Right ventricle myocardium superior (tissue), 1 donor: ENCODE results near the gene PPARD. TPM values are rescaled to one million over a fixed set of nuclear protein-coding genes. Genes with fewer than 3 reads are reported as not detected.
"Not testable (repeated sequence)": the region's sequence is repeated elsewhere in the genome, so short reads cannot be mapped to it uniquely, and the experiment has no call there.

Source experiments
- ATAC-seq: fragments of 200-7000 bp; cut with Tn5 transposase; one replicate; pipeline ENCODE4 v1.9.1; 2020; ENCODE audit warnings: mild to moderate bottlenecking; ENCODE audit not compliant: poor library complexity
- DNase-seq: peaks from one replicate; pipeline ENCODE4 v3.0.0-alpha.2; 2020
- intact Hi-C: fragments of 100-400 bp; cut with DNase I; formaldehyde crosslinking; loops from one replicate; pipeline ENCODE4 v1.11.2; 2022
- total RNA-seq: library from RNA; stranded (reverse); fragmentation: NEBNext Ultra II Directional; extraction: Animal tissue kit (Norgen Biotek cat#: 25700); gene quantifications from one replicate; pipeline ENCODE4 v1.2.1, GENCODE V29; 2021
- donor health status: DM: no; HTN: yes; CAD: no; lungs with severe emphysema.

The PPARD gene
- total RNA-seq, 1 donor from 2014 or later: 12.8 TPM

DNA sequence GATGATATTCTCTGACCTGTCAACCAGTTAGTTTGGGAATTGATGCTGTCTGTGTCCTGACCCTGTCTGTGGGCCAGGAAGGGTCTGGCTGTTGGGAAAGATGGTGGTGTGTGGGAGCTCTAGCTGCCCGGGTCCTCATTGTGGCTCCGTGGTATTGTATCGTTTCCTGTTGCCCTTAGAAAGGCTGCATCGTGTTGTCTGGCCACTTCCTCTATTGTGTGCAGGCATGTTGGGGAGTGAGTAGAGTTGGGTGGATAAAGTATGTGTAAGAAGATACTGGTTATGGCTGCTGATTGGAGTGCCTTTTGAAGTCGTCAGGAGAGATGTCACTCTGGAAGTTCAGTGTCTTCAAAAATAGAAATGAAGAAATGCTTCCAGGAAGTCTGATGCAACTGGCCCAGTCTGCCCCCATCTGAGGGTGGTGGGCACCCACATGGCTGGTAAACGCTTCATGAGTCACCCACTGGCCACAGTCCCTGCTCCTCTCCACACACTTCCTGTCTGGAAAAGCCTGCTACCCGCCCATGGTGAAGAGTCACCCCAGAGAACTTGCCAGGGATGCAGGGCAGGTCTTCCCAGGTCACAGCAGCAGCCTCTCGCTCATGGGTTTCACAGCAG, 27.9 kb downstream of the PPARD start:
- intact Hi-C loops: no loop called here
- ATAC-seq (peak; percentile 82), DNase-seq (peak; percentile 75)

DNA sequence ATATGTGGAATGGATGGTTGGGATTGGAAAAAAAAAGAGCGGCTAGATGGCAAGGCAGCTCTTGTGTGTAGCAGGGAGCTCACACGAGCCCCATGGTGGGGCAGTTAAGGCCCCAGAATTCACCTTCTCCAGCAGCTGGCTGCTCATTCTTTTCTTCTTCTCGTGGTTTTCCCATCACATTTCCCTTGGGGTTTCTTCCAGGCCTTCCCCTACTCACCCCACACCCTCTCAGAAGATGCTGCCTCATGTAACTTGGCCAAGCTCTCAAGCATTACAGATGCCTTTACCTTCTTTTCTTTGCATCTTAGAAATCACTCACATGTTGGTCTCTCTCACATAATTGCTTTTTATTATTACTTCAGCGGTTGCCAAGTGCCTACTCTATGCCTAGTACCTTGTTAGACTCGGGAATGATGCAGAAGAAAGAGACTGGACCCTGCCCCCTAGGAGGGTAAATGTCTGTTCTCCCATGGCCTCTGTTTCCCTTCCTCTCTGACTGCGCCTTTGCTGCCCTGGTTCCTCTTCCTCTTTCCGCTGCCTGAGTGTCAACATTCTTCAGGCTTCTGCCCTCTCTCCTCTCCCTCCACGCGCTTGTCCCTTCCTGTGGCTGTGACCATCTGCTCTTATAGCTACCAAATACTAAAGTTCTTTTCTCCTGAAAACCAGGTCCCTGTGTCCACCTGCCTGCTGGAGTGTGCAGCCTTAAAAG, 28.6 kb downstream of the PPARD start:
- DNase-seq: peak; percentile 48
- ATAC-seq: peak; percentile 74
- intact Hi-C loops: no loop called here

DNA sequence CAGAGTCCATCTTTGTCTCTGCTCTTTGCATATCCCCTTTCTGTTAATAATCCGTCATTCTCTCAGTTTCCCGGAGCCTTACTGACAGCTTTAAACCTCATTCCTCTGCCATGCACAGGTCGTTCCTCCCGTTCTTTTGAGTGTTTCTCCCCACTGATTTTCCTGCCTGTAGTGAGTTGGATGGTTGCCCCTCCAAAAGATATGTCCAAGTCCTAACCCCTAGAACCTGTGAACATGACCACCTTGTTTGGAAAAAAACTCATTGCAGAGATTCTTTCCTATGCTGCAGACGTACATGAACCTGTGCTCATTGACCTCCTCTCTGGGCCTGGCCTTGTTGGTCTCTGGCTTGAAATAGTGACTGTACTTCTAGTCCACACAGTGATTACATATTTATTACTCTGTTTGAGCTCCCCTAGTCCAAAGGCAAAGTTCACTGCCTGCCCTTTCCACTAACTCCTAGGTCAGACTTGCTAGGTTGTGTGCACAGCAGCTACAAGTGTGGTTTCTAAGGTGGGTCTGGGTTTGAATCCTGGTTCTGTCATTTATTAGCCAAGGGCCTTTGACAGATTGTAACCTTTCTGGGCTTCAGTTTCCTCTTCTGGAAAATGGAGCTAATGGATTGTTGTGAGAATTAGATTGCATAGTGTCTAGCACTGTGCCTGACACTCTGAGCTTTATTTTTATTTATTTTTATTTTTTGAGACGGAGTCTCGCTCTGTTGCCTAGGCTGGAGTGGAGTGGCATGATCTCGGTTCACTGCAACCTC, 29.3 kb downstream of the PPARD start:
- intact Hi-C loops: no loop called here
- no peak for ATAC-seq

DNA sequence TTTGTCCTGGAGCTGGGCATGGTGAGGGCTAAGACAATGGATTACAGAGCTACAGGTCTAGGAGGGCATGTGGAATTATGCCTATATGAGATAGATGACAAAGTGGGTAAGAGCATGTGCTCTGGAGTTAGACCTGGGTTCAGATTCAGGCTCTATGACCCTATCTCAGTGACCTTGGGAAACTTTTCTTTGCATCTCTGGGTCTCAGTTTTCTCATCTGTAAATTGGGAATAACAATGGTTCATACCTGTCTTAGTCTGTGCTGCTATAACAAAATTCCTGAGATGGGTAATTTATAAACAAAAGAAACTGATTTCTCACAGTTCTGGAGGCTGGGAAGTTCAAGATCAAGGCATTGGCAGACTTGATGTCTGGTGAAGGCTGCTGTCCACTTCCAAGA, 30.3 kb downstream of the PPARD start:
- DNase-seq: no peak
- no peak for ATAC-seq
- intact Hi-C loops: no loop called here

More for the DNA sequence above, 29.3 kb downstream of the PPARD start:
- no peak for DNase-seq

- intact Hi-C loops: no loop called here
- DNase-seq (no peak), ATAC-seq (no peak)
Measured at GRCh38 chr6:35376281-35376680, 33.9 kb downstream of the PPARD start.

- DNase-seq (no peak), ATAC-seq (no peak)
- intact Hi-C loops: no loop called here
Measured at GRCh38 chr6:35377002-35377401, 34.6 kb downstream of the PPARD start.

DNA sequence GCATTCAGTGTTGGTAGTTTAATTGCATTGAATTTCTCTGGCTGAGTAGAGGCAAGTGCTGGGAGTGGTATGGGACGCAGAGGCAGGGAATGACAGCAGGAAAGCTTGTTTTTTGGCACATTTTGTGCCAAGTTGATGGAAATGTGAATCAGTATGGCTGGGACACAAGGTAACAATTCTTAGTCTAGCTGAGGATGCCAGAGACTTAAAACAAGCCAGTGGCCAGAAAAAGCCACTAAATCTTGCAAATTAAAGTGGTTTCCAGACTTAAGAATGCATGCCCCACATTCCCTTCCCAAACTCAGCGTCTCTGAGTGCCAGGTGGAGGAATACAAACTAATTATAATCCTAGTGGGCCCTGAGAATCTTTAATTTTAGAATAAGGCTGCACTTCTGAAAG, 35.9 kb downstream of the PPARD start:
- ATAC-seq: no peak
- intact Hi-C loops: no loop called here
- no peak for DNase-seq

DNA sequence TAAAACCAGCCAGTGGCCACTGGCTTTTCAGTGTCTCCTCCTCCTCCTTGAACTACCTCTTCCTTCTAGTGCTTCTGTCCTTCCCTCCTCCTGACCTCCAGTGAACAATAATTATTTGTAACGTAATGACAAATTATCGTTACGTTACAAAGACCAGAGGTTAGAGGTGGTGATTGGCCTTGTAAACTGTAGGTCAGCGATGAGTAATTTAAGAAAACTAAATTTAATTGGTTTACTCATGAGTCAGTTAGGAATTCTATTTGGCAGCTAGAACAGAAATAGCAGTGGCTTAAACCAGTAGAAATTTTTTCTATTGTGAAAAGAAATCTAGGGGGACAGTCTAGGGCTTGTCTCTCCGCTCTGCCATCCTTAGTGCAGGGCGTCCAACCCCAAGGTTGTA, 38.8 kb downstream of the PPARD start:
- intact Hi-C loops: no loop called here
- ATAC-seq (no peak), DNase-seq (no peak)

GRCh38 chr6:35382015-35382414, 39.7 kb downstream of the PPARD start:
- DNase-seq (no peak), ATAC-seq (no peak)
- intact Hi-C loops: no loop called here

DNA sequence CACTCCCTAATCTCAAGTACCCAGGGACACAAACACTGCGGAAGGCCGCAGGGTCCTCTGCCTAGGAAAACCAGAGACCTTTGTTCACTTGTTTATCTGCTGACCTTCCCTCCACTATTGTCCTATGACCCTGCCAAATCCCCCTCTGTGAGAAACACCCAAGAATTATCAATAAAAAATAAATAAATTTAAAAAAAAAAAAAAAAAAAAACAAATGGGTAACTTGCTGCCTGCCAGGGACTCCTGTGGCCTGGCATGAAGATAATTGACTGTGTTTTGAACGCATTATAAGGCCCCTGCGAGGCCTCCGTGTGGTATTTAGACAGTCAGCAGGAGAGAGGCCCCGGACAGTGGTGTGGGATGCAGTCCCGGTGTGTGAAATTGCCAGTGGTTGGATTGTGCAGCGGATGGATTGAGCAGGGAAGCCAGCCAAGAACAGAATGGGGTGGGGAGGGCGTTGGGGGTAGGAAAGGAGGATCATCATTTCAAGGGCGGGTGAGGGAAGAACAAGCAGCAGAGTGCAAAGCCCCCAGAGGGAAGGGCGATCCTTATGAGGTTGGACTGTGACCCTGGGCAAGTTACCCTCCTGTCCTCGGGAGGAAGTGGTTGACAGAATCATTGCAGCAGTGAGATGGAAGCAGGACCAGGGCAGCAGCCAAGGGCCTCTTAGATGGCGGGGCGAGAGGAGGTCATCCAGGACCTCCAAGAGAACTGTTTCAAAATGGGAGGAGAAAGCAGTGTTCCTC, 43.3 kb downstream of the PPARD start:
- DNase-seq (no peak), ATAC-seq (peak; percentile 75)
- intact Hi-C loops: no loop called here

GRCh38 chr6:35386989-35387388, 44.6 kb downstream of the PPARD start:
- intact Hi-C loops: no loop called here

DNA sequence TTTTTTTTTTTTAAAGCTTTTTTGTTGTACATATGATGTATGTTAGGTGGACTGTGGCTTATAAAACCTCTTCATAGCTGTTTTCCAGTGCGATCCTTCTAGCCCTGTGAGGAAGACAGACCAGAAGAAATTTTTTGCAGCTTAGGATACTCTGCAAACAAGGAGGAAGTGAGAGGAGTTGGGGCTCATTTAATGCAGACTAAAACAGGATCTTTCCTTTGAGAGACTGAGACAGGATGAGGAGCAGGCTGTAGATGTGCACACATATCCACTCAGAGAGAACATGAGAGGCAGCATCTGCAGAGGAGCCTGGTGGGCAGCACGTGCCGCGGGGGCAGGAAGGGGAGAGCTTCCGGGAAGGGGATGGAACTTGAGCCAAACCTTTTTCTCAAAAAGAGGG, 45.7 kb downstream of the PPARD start:
- intact Hi-C loops: no loop called here
- ATAC-seq: no peak
- no peak for DNase-seq

More at GRCh38 chr6:35386989-35387388, 44.6 kb downstream of the PPARD start:
- DNase-seq: no peak
- no peak for ATAC-seq

- intact Hi-C loops: no loop called here
- DNase-seq: no peak
- ATAC-seq: no peak
Measured at GRCh38 chr6:35388772-35389352, 46.5 kb downstream of the PPARD start.

DNA sequence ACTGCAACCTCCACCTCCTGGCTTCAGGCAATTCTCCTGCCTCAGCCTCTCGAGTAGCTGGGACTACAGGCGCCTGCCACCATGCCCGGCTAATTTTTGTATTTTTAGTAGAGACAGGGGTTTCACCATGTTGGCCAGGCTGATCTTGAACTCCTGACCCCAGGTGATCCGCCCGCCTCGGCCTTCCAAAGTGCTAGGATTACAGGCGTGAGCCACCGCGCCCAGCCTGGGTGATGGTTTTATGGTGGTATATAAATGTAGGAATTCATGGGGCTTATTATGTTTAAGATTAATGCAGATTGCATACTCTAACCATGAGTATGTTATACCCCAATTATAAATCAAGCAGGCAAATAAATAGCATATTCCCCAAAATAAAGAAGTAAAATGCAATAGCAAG, 47.0 kb downstream of the PPARD start:
- intact Hi-C loops: not testable (repeated sequence)

GRCh38 chr6:35391240-35391968, 49.0 kb downstream of the PPARD start:
- intact Hi-C loops: no loop called here
- DNase-seq (no peak), ATAC-seq (no peak)

More for the DNA sequence above, 47.0 kb downstream of the PPARD start:
- DNase-seq, ATAC-seq: not testable (repeated sequence)

GRCh38 chr6:35392111-35392702, 49.8 kb downstream of the PPARD start:
- DNase-seq (peak; percentile 50), ATAC-seq (peak; percentile 53)
- intact Hi-C loops: no loop called here

DNA sequence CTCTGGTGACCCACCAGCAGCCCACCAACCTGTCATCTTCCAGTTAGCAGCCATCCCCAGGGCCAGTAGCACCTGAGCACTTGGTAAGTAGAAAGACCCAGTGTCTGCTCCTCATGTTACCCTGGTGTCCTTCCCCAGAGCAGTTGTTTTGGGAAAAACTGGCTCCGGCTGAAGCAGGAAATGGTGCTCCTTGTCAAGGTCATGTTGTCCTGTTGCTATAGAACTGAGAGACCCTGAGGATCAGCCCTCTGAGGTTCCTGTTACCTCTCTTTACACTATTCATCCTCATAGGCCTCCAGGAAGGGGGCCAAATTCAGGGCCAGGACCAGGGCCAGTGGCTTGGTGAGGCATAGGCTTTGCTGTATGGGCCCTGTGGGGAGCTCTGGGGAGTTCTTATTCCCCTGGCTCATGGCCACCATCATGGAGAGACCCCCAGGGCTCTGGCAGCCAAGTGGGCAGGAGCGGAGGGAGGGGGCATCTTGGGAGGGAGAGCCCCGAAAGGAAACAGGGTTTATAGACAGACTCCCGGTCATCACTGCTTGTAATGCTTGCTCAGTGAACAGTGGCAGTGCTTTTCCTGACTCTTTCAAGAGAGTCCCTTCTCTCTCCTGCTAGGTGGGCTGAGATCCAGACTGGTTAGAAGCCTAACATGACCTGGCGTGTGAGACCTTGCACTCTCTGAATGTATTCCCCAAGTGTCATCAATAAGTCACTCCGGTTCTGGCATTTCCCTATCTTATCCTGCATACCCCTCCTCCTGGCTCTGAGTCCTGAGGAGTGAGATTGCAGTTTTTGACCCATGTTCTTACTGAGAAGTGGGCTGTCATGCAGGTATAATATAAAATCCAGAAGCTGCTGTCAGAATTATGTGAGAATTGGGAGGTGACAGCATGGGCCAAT, 50.7 kb downstream of the PPARD start:
- intact Hi-C loops: no loop called here
- DNase-seq (no peak), ATAC-seq (no peak)
